H1 (cell line): ENCODE measurements around the gene ACAP2.

Experiments used
- CEBPB ChIP-seq: IDR thresholded peaks from 2 replicates; pipeline ENCODE4 v1.6.1; 2012; ENCODE audit warnings: low read depth, low read length
- CHD2 ChIP-seq: IDR thresholded peaks from 2 replicates; pipeline ENCODE4 v1.6.1; 2012; ENCODE audit warnings: low read length, improper control_type of control experiment
- EZH2 ChIP-seq: fragments of 200-600 bp; sonication (generic); IDR thresholded peaks from 2 replicates; pipeline ENCODE4 v1.7.1; 2012; ENCODE audit warnings: low read depth, mild to moderate bottlenecking, moderate library complexity, low read length, inconsistent platforms; ENCODE audit not compliant: severe bottlenecking
- GABPA ChIP-seq: IDR thresholded peaks from 2 replicates; pipeline ENCODE4 v1.6.1; 2011; ENCODE audit warnings: mild to moderate bottlenecking, low read length, moderate library complexity, borderline replicate concordance; ENCODE audit not compliant: insufficient read depth
- KDM1A ChIP-seq: fragments of 200-600, 300-600 bp; sonication (generic); IDR thresholded peaks from 2 replicates; pipeline ENCODE4 v1.7.1; 2016; ENCODE audit warnings: mild to moderate bottlenecking, low read length, borderline replicate concordance
- POLR2A ChIP-seq, 2 experiments: IDR thresholded peaks; 1 replicate in 1 of 2; 2 replicates in 1 of 2; pipeline ENCODE4 v1.6.1; 2011; ENCODE audit warnings: low read depth in 2 of 2, low read length in 2 of 2, mild to moderate bottlenecking in 2 of 2; ENCODE audit errors: control extremely low read depth in 1 of 2
- POLR2AphosphoS5 ChIP-seq: IDR thresholded peaks from 2 replicates; pipeline ENCODE4 v1.6.1; 2011; ENCODE audit warnings: low read depth, low read length
- SP1 ChIP-seq: IDR thresholded peaks from 2 replicates; pipeline ENCODE4 v1.6.1; 2011; ENCODE audit warnings: low read depth, low read length
- SRF ChIP-seq: IDR thresholded peaks from 2 replicates; pipeline ENCODE4 v1.6.1; 2011; ENCODE audit warnings: mild to moderate bottlenecking, low read depth, low read length, moderate library complexity
- TF ChIP-seq, protein P1 (sequence below), 3 experiments: IDR thresholded peaks; 1 replicate in 2 of 3; 2 replicates in 1 of 3; pipeline versions ENCODE4 v1.5.1 to v1.6.1; 2011; ENCODE audit warnings: low read length in 3 of 3, mild to moderate bottlenecking in 3 of 3, inconsistent platforms in 2 of 3, low read depth in 1 of 3, moderate library complexity in 1 of 3; ENCODE audit not compliant: insufficient read depth in 1 of 3; ENCODE audit errors: control extremely low read depth in 1 of 3

- TF ChIP-seq, protein P1, sequence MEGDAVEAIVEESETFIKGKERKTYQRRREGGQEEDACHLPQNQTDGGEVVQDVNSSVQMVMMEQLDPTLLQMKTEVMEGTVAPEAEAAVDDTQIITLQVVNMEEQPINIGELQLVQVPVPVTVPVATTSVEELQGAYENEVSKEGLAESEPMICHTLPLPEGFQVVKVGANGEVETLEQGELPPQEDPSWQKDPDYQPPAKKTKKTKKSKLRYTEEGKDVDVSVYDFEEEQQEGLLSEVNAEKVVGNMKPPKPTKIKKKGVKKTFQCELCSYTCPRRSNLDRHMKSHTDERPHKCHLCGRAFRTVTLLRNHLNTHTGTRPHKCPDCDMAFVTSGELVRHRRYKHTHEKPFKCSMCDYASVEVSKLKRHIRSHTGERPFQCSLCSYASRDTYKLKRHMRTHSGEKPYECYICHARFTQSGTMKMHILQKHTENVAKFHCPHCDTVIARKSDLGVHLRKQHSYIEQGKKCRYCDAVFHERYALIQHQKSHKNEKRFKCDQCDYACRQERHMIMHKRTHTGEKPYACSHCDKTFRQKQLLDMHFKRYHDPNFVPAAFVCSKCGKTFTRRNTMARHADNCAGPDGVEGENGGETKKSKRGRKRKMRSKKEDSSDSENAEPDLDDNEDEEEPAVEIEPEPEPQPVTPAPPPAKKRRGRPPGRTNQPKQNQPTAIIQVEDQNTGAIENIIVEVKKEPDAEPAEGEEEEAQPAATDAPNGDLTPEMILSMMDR (IDR thresholded peaks at IDR 0.05; ENCODE audit: control extremely low read depth in 1 of 3, insufficient read depth in 1 of 3, low read depth in 1 of 3, low read length in 3 of 3) = no peak
- no peak for TF ChIP-seq POLR2A (IDR thresholded peaks at IDR 0.05; ENCODE audit: control extremely low read depth in 1 of 2, low read depth in 2 of 2, low read length in 2 of 2)
- no peak for TF ChIP-seq GABPA
- no peak for TF ChIP-seq KDM1A
- TF ChIP-seq POLR2AphosphoS5 = no peak
- TF ChIP-seq CEBPB = no peak
- no peak for TF ChIP-seq CHD2
- no peak for TF ChIP-seq SRF
- no peak for TF ChIP-seq EZH2
- TF ChIP-seq SP1 = no peak
These were observed 136.5 kb downstream of the ACAP2 start for GRCh38 chr3:195306369-195306768.
